ENCODE results near the gene AOPEP. TPM values are rescaled to one million over a fixed set of nuclear protein-coding genes. Genes with fewer than 3 reads are reported as not detected.

Gene AOPEP
- total and polyA plus RNA-seq, 2 of the 13 experiments (the other 11 are each of a cell fraction or from before 2014, with no cell fraction given): 22.2 to 41.6 TPM

GRCh38 chr9:94983552-94983951, 257.1 kb downstream of the AOPEP start (continued):
- TF ChIP-seq PATZ1 (CRISPR knock-in tag; IDR thresholded peaks at IDR 0.05) (peak; percentile 44; the same call in 1 of the 2 replicates), ISL2 (CRISPR knock-in tag; IDR thresholded peaks at IDR 0.05) (no peak), ARID5B (CRISPR knock-in tag; IDR thresholded peaks at IDR 0.05) (peak; percentile 70; the same call in 1 of the 2 replicates), SALL1 (CRISPR knock-in tag; IDR thresholded peaks at IDR 0.05) (peak; percentile 67; the same call in 1 of the 2 replicates), TBX2 (CRISPR knock-in tag; IDR thresholded peaks at IDR 0.05; ENCODE audit: borderline replicate concordance) (peak; percentile 61; the same call in 1 of the 2 replicates), CREB1 (IDR thresholded peaks at IDR 0.05) (no peak), CREB1 (CRISPR knock-in tag; IDR thresholded peaks at IDR 0.05) (no peak; the same call in 1 of the 2 replicates), ELF3 (CRISPR knock-in tag; IDR thresholded peaks at IDR 0.05) (no peak), ZNF281 (CRISPR knock-in tag; IDR thresholded peaks at IDR 0.05; ENCODE audit: borderline replicate concordance) (peak; percentile 80), MAX (IDR thresholded peaks at IDR 0.05) (peak; percentile 48), ZBTB37 (CRISPR knock-in tag; IDR thresholded peaks at IDR 0.05) (no peak), LCORL (IDR thresholded peaks at IDR 0.05) (no peak), LCORL (CRISPR knock-in tag; IDR thresholded peaks at IDR 0.05) (peak; percentile 76), HNF4G (IDR thresholded peaks at IDR 0.05; ENCODE audit: borderline replicate concordance, low read depth, low read length) (peak; percentile 59), HNF4G (CRISPR knock-in tag; IDR thresholded peaks at IDR 0.05; ENCODE audit: borderline replicate concordance, low read depth) (no peak), PAXIP1 (CRISPR knock-in tag; conservative IDR thresholded peaks at IDR 0.05) (peak; percentile 76), MEF2D (CRISPR knock-in tag; IDR thresholded peaks at IDR 0.05) (no peak)
